ENCODE data around the gene MYLK.
"Not testable (repeated sequence)": the region's sequence is repeated elsewhere in the genome, so short reads cannot be mapped to it uniquely, and the experiment has no call there.

MYLK gene

DNA sequence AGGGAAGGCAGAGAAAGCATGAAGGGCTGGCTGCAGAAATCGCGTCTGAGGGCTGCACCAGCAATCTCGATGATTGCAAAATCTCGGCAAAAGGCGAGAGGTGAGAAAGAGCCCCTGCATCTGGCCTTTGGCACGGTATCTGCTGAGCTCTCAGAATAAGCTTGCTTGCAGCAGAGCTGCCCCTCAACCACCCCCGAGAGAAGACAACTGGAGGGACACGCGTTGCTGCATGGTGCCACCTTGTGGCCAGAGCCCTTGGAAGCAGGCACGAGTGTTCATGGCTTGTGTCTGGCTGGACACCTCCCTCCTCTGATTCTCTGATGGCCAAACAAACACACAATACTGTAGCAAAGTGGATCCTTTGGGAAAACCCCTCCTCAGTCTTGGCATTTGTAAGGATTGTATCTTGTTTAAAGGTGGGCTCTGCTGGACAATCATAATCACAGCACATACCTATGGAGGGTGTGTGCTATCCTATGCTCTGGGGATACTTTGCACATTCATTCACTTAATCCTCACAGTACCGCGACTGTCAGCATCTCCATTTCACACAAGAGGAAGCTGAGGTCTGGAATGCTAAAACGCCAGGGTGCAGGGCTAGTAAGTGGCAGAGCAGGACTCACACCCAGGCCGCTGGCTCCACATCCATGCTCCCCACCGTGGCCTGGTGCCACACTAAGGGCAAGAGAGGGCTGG, 164.9 kb downstream of the MYLK start:
- DNase-seq = peak; percentile 41 to 69 (median 68)

GRCh38 chr3:123718108-123718507, 166.0 kb downstream of the MYLK start:
- DNase-seq = no peak

DNA sequence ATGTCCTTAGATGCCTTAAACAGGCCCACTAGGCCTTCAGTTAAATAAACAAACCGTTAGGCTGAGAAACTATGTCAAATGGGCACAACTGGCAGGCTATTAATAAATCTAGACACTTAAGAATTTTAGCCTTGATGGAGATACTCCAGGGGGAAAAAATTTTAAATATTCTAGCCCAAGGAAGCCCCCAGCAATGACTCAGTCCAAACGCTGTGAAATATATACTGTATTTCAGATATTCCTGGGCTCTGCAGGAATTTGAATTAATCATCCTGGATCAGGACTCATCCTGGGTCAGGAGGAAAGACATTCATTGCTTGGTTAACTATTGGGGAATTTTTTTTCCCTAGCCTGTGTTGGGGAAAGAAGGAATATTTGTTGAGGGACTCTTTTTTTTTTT, 166.7 kb downstream of the MYLK start:
- DNase-seq = not testable (repeated sequence)

- no peak for DNase-seq
These were observed 167.7 kb downstream of the MYLK start for GRCh38 chr3:123716411-123716810.

GRCh38 chr3:123713211-123713610, 170.9 kb downstream of the MYLK start:
- no peak for DNase-seq

- no peak for DNase-seq
These were observed 171.9 kb downstream of the MYLK start for GRCh38 chr3:123712077-123712860.

DNA sequence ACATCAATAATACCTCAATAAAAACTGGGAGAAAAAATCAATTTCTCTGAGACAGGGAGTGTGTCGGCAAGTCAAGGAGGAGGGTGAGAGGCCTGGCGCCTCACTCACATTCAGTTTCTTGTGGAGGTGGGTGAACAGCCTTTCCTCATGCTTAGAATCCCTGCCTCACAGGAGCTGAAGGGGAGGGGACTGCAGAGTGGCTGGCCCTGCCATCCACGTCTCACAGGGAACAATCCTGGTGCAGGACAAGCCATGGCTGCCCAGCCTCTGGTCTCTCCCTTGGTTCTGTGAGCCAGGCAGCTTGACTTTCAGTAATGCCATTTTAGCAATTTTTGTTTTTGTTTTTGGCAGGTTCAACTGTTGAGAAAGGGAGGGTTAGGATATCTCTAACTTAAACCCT, 172.8 kb downstream of the MYLK start:
- DNase-seq = no peak

DNA sequence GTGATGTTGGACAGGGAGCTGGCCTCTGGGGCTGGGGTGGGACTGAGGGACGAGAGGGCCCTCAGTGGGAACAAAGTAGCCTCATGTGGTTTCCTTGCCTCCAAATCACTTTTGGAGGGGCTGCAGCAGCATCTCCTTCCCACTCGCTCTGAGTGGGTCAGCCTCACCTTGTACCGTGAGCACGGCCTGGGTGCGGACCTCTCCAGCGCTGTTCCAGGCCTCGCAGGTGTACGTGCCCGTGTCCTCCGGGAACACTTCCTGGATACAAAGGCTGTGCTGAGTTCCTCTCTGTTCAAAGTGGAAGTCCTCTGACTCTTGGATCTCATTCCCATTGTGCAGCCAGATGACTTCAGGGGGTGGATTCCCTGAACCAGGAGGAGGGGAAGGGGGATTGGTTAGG, 175.6 kb downstream of the MYLK start:
- DNase-seq = no peak

DNA sequence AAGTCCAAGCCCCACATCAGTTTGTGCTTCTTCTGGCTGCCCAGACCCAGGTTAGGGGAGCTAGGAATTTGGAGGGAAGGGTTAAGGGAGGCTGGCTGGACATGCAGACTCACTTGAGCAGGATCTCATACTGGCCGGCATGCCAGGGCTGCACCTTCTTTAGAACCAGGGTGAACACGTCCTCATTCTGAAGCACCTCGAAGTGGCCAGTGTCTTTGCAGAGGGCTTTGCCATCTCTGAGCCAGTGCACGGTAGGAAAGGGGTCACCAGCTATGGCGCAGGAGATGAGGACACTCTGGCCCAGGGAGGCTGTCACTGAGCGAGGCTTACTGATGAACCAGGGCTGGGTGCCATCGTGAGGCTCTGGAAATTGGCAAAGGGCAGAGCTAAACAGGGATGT, 176.5 kb downstream of the MYLK start:
- DNase-seq = not testable (repeated sequence)

GRCh38 chr3:123706871-123707270, 177.3 kb downstream of the MYLK start:
- DNase-seq = no peak

DNA sequence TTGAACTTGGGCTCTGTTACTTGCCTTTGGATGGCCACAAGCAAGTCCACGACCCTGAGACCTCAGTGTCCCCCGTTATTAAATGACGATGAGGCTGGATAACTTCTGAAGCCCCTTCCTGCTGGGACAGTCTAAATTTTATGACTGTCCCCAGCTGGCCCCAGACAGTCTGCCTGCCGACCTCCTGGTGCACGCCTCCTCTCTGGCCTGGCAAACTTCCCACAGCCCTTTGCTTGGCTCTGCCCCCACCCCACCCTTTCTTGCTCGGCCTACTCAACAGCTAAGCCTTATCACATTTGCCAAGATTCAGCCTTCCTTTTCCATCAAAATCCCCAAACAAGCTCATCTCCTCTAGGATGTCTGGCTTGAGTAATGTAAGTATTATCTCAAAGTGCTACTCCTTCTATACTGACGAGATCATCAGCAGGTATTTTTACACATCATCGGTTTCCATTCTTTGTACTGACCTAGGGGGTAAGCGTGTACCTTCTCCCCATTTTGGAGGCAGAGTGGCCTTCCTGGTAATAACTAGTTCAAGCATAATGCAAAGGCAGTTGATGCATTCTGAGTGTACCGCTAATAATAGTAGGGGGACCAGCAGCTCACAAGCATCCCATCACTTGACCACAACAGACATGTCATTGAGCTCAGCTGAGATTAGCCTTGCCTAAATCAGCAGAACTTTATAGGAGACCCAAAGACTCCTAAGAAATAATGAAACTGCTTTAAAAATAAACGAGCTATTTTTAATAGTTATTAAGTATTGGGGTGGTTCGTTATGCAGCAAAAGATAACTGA, 178.4 kb downstream of the MYLK start:
- no peak for DNase-seq

DNA sequence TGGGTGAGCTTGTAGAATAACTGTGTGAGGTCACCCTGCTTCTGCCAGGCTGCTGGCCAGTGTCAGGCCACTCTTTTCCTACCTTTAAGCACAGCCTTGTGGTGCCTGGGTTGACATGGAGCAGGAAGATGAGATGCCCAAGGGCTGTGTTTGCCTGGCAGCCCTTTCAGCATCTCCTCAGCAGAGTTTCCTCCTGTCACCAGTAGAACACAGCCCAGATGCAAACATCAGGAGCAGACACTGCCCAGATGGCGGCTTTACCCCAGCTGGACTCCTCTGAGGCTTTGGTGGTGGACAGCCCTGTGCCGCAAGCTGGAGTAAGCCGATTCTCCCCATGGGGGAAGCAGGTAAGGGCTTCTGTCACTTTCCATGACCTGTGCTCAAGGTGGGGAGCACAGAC, 180.5 kb downstream of the MYLK start:
- not testable (repeated sequence) for DNase-seq

GRCh38 chr3:123702720-123703119, 181.4 kb downstream of the MYLK start:
- no peak for DNase-seq

DNA sequence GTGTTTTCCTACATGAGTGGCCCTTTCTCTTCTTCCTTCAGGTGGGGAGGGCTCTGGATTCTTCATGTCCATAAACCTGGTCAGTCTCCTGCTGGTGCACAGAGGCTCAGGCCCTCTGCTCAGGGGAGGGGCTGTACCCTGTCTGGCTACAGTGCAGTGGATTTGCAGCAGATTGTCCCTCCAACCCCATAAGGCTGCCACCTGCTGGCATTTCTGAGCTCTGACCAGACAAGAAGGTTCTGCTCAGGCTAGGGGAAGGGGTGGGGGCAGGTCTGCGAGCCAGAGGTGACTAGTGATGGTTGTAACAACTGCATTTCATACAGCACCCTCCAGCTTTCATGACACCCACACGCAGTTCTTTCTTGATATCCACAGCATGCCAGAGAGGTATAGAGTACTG, 182.1 kb downstream of the MYLK start:
- DNase-seq = peak; percentile 18 to 50 (median 23)

DNA sequence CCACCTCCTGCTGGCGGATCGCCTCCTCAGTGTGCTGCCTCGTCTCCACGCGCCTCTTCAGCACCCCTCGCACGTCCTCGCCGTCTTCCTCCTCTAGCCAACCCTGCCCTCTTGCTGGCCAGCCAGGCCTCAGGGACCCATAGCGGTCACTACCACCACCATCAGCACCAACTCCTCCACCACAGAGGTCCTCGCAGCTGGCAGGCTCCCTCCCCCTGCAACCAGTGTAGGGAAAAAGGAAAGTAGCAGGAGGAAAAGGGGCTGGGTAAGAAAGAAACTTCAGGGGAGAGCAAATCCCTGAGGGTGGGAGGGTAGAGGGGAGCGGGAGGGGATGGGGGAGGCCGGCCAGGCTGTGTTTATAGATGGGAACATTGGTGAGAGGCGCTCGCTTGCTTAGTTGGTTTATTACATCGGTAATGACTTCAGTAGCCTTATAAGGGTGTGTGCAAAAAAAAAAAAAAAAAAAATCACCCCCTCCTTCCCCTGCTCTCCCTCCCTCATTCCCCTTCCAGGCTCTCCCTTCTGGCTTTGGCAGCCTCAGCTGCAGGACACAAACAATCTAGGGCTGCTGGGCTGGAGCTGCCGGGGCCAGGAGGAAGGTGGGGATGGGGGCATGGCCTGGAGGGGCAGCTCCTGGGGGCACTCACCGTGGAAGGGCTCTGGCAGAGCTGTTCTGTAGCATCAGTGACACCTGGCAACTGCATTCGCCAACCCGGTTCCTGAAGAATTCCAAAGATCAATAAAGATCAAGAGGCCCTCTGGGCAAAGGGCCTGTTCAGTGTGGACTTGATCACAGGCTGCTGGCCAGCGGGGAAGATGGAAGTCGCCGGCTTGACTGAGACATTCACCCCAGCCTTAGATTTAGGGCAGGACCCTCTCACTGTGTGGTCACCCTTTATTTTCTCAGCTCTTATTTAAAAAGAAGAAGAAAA, 183.1 kb downstream of the MYLK start:
- no peak for DNase-seq

GRCh38 chr3:123698813-123699212, 185.3 kb downstream of the MYLK start:
- DNase-seq = no peak

DNA sequence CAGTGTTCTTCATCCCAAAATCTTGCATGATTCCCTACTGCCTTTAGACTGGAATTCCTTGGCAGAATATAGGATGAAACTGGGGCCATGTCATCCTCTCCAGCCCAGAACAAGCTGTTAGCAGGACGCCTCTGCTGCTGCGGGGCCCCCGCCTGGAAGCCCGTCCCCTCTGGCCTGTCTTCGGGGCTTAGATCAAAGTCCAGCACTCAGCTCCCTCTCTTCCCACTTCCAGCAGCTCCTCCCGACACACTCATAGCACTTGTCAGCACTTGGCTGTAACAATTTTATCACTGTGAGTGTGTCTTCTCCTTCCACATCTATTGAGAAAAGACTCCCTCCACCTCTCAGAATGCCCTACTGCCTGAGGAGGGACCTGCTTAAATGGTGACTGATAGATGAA, 187.3 kb downstream of the MYLK start:
- DNase-seq = no peak

- DNase-seq = no peak
These were observed 188.1 kb downstream of the MYLK start for GRCh38 chr3:123695731-123696640.

DNA sequence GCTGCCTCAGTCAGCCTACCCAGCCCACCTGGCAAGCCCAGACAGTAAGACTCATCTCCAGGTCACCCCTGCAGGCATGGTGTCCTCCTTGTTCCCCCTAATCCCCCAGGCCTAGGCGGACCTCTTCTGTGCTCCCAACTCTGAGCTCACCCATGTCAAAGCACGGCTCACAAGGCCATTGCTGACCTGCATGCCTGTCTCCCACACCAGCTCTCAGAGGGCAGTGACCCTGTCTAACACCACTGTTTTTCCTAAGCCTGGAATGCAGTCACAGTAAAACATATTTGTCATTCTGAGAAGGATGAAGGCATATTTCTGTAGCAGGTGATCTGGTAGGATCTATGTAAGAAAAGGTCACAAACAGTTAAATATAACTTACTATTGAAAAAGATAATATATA, 189.0 kb downstream of the MYLK start:
- DNase-seq = no peak

GRCh38 chr3:123694366-123695087, 189.6 kb downstream of the MYLK start:
- no peak for DNase-seq
